GM12872 (cell line): ENCODE results near the gene MAPK11.

ENCODE experiments used
- TF ChIP-seq, protein P1 (sequence below): IDR thresholded peaks from 3 replicates; pipeline ENCODE4 v1.5.1; 2011; ENCODE audit warnings: low read depth, mild to moderate bottlenecking, low read length, moderate library complexity; ENCODE audit not compliant: insufficient read depth

Gene MAPK11

DNA sequence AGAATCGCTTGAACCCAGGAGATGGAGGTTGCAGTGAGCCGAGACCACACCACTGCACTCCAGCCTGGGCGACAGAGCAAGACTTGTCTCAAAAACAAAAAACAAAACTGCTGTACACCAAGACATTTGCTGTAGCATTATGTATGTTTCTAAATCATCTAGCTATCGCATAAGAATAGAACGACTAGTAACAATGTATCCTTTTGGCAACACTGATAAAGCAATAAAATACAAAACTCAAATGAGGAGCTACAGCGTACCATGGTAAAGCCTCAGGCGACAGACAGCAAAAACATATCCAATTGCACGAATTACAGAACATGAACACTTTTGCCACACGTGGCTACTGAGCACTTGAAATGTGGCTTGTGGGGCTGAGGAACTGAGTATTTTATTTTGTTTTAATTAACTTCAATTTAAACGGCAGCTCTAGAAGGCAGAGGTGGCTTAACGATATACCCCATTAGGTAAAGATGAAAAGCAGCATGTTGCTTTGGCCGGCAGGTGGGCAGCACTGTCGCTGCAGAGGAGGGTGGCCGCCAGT lies 27.7 kb downstream of the MAPK11 start:
- TF ChIP-seq, protein P1, sequence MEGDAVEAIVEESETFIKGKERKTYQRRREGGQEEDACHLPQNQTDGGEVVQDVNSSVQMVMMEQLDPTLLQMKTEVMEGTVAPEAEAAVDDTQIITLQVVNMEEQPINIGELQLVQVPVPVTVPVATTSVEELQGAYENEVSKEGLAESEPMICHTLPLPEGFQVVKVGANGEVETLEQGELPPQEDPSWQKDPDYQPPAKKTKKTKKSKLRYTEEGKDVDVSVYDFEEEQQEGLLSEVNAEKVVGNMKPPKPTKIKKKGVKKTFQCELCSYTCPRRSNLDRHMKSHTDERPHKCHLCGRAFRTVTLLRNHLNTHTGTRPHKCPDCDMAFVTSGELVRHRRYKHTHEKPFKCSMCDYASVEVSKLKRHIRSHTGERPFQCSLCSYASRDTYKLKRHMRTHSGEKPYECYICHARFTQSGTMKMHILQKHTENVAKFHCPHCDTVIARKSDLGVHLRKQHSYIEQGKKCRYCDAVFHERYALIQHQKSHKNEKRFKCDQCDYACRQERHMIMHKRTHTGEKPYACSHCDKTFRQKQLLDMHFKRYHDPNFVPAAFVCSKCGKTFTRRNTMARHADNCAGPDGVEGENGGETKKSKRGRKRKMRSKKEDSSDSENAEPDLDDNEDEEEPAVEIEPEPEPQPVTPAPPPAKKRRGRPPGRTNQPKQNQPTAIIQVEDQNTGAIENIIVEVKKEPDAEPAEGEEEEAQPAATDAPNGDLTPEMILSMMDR: no peak

DNA sequence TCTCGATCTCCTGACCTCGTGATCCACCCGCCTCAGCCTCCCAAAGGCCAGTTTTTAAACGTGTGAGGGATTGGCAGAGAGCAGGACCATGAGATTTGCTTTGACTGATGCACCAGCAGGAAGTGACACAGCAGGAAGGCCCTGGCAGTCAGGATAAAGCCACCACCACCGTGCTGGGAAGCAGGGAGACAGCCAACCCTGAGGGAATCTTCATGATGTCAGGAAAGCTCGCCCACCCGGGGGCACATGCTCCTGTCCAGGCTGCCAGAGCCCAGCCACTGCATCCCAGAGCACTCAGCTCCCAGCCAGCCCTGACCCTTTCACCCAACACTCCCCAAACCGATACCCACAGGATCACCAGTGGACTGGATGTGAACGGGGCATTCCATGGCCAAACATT lies 31.4 kb downstream of the MAPK11 start:
- TF ChIP-seq, protein P1: no peak

DNA sequence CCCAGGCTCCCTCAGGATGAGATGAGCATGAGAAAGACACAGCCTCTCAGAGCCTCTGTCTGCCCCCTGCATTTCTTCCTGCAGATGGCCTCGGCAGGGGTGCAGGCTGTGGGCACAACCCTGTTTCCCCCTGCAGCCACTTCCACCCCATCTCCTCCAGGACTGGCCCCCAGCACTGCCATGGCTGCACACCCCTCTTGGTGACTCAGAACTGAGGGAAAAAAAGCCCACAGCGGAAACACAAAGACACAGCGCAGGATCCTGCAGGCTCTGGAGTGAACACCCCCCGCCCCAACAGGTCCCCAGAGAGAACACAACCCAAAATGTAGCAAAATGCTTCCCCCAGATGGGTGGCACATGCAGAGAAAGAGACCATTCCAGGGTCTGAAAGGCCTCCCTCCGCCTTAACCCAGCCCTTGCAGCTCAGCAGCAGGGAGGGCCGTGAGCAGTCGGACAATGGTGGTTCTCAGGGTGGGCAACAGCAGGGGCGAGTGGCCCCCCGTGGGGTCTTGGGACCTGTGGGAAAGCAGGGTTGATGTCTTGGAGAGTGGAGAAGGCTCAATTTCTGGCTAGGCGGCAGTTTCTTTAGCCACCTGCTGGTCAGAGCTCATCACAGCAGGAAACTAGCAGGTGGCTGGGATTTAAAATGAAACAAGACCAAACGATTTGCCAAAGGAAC lies 33.3 kb downstream of the MAPK11 start:
- TF ChIP-seq, protein P1: peak; percentile 63

DNA sequence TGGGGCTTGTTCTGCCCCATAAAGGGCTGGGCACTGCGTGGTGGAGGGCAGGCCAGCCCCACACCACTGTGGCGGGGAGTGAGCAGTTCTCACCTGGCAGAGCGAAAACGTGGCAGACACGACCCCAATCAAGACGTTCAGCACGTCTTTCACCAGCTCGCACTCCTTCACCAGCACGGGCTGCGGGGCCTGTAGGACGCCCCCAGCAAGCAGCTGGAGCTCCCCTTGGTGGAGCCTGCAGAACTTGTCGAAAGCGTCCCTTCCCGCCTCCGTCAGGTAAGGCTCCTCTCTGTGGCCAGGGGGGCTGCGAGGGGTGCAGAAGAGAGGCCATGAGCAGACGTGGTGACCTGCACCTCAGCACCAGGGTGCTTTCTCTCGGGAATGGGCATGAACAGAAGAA lies 37.0 kb downstream of the MAPK11 start:
- TF ChIP-seq, protein P1: no peak

DNA sequence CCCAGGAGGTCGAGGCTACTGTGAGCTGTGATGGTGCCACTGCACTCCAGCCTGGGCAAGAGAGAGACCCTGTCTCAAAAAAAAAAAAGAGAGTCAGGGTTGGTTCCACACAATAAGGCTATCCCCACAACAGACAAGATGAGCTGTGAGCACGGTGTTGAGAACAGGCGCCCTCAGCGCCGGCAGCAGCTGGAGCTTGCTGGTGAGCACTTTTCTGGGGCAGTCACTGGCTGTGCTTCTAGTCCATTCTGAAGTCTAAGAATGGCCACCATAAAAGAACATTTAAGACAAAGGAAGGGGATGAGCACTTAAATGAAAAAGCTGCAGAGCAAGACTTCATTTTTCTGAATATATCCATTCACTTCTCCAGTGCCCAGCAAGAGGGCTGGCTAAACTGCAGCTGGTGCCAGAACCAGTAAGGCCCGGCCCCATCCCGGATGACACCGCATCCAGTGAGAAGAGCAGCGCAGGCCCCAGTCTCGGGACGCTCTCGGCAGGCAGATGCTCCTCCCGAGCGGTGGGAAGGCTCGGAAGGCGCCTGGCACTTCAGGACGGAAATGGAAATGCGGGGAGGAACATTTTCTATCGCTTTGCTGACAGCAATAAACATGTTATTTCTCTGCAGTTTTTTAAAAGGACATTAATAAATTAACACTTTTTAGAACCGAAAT lies 37.6 kb downstream of the MAPK11 start:
- TF ChIP-seq, protein P1: no peak

DNA sequence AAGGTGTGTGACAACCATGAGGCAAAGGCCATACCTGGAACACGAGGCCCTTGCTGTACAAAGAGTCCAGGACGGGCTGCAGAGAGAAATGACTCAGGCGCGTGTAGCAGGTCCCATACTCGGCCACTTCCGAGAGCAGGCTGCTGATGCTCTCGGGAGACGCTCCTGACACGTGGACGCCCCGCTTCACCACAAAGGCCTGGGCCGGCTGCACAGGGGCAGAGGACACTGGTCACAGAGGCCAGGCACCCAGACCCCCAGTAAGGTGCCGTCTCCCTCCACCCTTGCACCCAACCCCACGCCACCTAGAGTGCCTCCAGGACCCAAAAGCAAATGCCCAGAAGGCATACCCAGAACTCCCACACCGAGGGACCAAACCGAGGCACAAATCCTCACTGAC lies 40.8 kb downstream of the MAPK11 start:
- TF ChIP-seq, protein P1: no peak

DNA sequence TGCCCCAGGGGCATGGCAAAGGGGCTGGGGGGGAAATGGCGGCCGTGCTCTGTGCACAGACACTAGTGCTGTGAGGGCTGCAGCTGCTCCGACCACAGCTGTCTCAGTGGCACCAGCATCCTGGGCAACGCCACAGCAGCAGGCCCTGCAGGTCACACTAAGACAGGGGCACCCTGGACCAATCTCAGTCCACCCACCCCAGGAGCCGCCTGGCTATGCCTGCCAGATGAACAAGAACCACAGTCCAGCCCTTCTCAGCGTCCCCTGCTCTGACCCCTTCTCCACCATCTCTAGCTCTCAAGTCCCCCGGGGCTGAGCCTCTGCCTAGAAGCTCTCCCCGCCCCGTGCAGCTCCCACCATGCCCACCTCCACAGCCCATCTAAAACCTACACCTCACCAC lies 41.8 kb downstream of the MAPK11 start:
- TF ChIP-seq, protein P1: no peak
